Islet precursor cell (in vitro differentiated cells): ENCODE results near the gene ZNF107.
"Not testable (repeated sequence)": the region's sequence is repeated elsewhere in the genome, so short reads cannot be mapped to it uniquely, and the experiment has no call there.

Experiments used
- DNase-seq: peaks from one replicate; pipeline ENCODE4 v3.0.0-alpha.2; 2018

Gene ZNF107

DNA sequence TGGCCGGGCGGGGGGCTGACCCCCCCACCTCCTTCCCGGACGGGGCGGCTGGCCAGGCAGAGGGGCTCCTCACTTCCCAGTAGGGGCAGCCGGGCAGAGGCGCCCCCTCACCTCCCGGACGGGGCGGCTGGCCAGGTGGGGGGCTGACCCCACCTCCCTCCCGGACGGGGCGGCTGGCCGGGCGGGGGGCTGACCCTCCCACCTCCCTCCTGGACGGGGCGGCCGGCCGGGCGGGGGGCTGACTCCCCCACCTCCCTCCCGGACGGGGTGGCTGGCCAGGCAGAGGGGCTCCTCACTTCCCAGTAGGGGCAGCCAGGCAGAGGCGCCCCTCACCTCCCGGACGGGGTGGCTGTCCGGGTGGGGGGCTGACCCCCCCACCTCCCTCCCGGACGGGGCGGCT is 72.5 kb downstream of the ZNF107 start:
- DNase-seq, result not testable (repeated sequence)

DNA sequence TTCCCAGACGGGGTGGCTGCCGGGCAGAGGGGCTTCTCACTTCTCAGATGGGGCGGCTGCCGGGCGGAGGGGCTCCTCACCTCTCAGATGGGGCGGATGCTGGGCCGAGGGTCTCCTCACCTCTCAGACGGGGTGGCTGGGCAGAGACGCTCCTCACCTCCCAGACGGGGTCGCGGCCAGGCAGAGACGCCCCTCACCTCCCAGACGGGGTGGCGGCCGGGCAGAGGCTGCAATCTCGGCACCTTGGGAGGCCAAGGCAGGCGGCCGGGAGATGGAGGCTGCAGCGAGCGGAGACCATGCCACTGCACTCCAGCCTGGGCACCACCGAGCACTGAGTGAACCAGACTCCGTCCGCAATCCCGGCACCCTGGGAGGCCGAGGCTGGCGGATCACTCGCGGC is 73.0 kb downstream of the ZNF107 start:
- not testable (repeated sequence) for DNase-seq

DNA sequence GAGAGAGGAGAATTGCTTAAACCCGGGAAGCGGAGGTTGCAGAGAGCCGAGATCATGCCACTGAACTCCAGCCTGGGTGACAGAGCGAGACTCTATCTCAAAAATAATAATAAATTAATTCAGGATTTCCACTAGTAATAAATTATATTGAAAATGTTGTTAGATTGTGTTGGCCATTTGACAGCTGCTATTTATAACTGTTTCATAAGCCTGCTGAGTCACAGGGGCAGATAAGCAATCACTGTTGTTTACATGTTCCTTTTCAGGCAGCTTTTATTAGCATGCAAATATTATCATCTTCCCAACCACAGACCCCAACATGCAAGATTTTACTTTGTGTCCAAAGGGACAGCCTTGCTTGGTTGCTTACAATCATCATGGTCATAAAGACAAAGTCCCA is 78.7 kb downstream of the ZNF107 start:
- DNase-seq, result no peak

DNA sequence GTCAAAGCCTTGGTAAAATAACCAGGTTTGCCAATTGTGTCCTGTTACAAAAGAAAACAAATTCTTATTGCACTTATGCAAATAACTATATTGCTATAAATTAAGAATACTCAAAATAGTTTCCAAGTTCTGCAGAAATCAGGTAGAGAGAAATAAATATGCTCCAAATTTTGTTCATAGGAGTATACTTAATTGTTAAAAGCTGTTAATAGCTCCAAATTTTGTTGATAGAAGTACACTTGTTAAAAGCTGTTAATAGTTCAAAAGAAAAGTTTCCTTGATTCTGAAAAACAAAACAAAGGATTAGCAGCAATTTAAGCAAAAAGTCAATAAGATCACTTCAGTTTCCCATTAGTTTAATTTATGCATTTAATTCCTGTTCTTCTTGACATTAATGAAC is 81.9 kb downstream of the ZNF107 start:
- no peak for DNase-seq

DNA sequence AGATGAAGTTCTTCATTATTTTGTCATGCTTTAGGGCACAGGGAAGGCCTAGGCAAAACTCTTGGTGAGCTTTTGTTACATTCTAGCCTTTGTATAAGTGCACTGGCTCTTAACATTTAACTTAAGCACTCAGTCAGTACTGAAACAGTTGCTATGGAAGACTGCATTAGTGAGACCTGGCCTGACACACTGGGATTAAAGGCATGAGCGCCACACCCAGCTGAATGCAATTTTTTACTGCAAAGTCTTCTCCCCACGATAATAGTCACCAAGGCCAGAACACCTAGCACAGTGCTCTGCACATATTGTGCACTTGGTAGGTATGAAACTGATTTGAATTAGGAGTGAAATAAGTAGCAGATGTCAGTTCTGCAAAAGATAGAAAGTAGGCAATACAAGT is 87.1 kb downstream of the ZNF107 start:
- DNase-seq, result no peak

DNA sequence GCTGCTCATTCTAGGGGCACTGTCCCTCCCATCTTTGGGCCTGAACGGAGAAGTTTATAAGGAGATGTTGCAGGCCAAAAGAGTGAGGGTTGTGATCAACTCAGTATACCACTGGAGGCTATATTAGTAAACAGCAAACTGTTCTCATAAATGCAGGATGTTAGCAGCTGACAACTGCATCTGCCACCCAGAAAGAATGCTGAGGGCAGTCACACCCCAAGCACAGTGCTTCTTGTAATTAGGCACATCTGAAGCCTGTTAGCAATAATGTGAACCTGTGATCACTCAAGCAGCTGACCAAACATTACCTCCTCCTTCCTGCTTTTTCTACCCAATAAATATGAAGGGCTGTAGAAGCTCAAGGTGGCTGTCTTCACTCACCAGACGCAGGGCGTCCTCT is 89.9 kb downstream of the ZNF107 start:
- DNase-seq, result no peak

DNA sequence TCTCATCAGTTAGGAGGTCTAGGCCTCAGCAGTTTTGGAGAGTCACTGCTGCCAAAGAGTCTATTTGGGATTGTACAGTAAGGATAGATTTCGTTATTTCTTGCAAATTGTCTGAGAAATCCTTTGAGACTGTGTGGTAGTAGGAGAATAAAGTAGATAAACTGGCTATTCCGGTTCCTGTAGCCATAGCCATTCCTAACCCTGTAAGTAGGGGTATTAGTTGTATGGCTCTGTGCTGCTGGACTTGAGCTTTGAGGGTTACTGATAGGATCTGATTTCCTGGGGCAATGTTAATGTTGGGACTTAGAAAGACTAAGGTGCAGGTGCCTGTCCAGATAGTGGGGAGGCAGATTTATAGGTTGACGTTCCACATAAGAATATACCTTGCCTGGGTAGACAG is 92.2 kb downstream of the ZNF107 start:
- no peak for DNase-seq
